Spinal cord (tissue), 10 donors: ENCODE measurements around the gene CLMN. TPM values are rescaled to one million over a fixed set of nuclear protein-coding genes. Genes with fewer than 3 reads are reported as not detected.

Experiments used
- DNase-seq, 6 donors: peaks; one replicate each; pipeline versions ENCODE4 v3.0.0 to v3.0.0-alpha.2; 2013 to 2015; ENCODE audit warnings: low spot score in 6 of 6, low read depth in 4 of 6
- H3K27ac ChIP-seq: one replicate; pipeline ENCODE4 v1.5.1; 2013; ENCODE audit warnings: low read depth, low read length, control low read depth
- H3K27me3 ChIP-seq: one replicate; pipeline ENCODE4 v1.6.1; 2013; ENCODE audit warnings: low read length; ENCODE audit not compliant: control insufficient read depth, insufficient read depth
- H3K36me3 ChIP-seq: one replicate; pipeline ENCODE4 v1.6.1; 2013; ENCODE audit warnings: low read length; ENCODE audit not compliant: control insufficient read depth, insufficient read depth
- H3K4me1 ChIP-seq: one replicate; pipeline ENCODE4 v1.6.1; 2013; ENCODE audit warnings: low read length; ENCODE audit not compliant: control insufficient read depth, insufficient read depth
- H3K4me3 ChIP-seq: one replicate; pipeline ENCODE4 v1.5.1; 2013; ENCODE audit warnings: low read depth, low read length, control low read depth
- H3K9me3 ChIP-seq: one replicate; pipeline ENCODE4 v1.6.1; 2013; ENCODE audit warnings: low read length; ENCODE audit not compliant: control insufficient read depth, insufficient read depth
- WGBS: methylation state at CpG from one replicate; pipeline ENCODE4 v1.1.5; 2013; ENCODE audit warnings: missing lambda C conversion rate; ENCODE audit not compliant: insufficient coverage; 5-methylcytosine and 5-hydroxymethylcytosine counted together
- polyA plus RNA-seq, 2 donors: library from polyadenylated mRNA; unstranded; fragments of 120-200 nt; gene quantifications; one replicate each; pipeline ENCODE4 v1.2.1, GENCODE V29; 2013; ENCODE audit not compliant: insufficient read length in 2 of 2
- total RNA-seq, 2 donors: library from RNA; depleted of rRNA in 1 of 2; stranded (reverse); fragments of 120-200 nt in 1 of 2; fragments of >200 nt in 1 of 2; gene quantifications; one replicate each; pipeline versions ENCODE4 v1.2.3 to v1.2.4, GENCODE V29; 2013 to 2014
- donor health status: healthy.

Gene CLMN
- total and polyA plus RNA-seq, 4 donors: 4.1 to 18.8 (median 8.6) TPM

GRCh38 chr14:95326987-95327386 is 7.3 kb upstream of the CLMN start:
- Histone ChIP-seq H3K27ac (no peak overlapping the region), H3K4me3 (no peak overlapping the region), H3K9me3 (peaks cover 1% of the 10 kb centered on the region), H3K36me3 (no peaks in the 10 kb centered on the region), H3K27me3 (no peaks in the 10 kb centered on the region), H3K4me1 (peaks cover 2% of the 10 kb centered on the region)
- no CpG with 5 or more reads among the region's 3 CpGs for WGBS
- DNase-seq: no peak

DNA sequence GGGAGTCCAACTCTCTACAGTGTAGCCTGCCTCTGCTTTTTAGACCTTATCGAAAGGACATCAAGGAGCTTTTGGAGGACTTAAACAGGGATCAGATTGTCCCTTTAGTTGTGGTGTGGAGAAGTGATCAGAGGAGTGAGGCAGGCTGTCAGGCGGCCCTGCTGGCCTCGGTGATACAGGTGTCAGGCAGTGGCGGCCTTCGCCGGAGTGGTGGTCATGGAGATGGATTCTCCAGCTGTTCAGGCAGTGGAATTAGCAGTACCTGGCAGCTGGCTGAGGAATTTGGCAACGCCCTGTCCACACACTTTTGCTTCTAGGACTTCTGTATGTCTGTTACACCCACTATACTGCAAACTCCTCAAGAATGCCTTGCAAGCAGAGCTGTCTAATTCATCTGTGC is 4.2 kb upstream of the CLMN start:
- Histone ChIP-seq H3K9me3 (peaks cover 1% of the 10 kb centered on the region), H3K27ac (no peak overlapping the region), H3K4me1 (peaks cover 17% of the 10 kb centered on the region), H3K36me3 (no peaks in the 10 kb centered on the region), H3K4me3 (no peak overlapping the region), H3K27me3 (peaks cover 2% of the 10 kb centered on the region)
- DNase-seq: no peak
- WGBS: 91% methylated on average over 5 of the region's 7 CpGs

DNA sequence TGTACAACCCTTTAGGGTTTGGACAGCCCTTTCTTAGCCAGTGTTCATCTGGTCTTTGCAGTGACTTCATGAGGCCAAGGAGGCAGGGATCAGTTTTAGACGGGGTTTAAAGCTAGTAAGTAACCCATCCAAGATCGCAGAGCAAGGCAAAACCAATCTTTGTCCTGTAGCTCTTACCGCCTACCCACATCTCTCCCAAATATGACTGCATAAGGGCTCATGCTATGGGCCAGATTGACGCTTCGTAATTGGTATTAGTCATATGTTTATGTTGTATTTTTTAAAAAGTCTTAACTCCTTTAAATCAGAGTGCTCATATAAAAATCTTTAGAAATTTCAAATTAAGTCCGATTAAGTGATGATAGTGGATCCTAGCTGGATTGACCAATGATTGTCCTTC is 3.7 kb upstream of the CLMN start:
- no peak overlapping the region for H3K4me3 ChIP-seq
- H3K27ac ChIP-seq: no peak overlapping the region
- peaks cover 2% of the 10 kb centered on the region for H3K27me3 ChIP-seq
- H3K36me3 ChIP-seq: no peaks in the 10 kb centered on the region
- DNase-seq: no peak
- H3K4me1 ChIP-seq: peaks cover 19% of the 10 kb centered on the region
- WGBS: 100% methylated on average over 1 of the region's 6 CpGs
- peaks cover 1% of the 10 kb centered on the region for H3K9me3 ChIP-seq

- H3K27ac ChIP-seq: no peak overlapping the region
- H3K4me1 ChIP-seq: peaks cover 19% of the 10 kb centered on the region
- no peak for DNase-seq
- no peaks in the 10 kb centered on the region for H3K36me3 ChIP-seq
- H3K9me3 ChIP-seq: peaks cover 1% of the 10 kb centered on the region
- peaks cover 2% of the 10 kb centered on the region for H3K27me3 ChIP-seq
- WGBS: no CpG with 5 or more reads among the region's 4 CpGs
- H3K4me3 ChIP-seq: no peak overlapping the region
Observed at GRCh38 chr14:95322651-95323050, 2.9 kb upstream of the CLMN start.

- Histone ChIP-seq H3K4me1 (peaks cover 21% of the 10 kb centered on the region), H3K4me3 (no peak overlapping the region), H3K27ac (no peak overlapping the region), H3K27me3 (peaks cover 2% of the 10 kb centered on the region), H3K36me3 (no peaks in the 10 kb centered on the region), H3K9me3 (peaks cover 1% of the 10 kb centered on the region)
- 93% methylated on average over 4 of the region's 5 CpGs for WGBS
- DNase-seq: no peak
Observed at GRCh38 chr14:95321693-95322455, 2.2 kb upstream of the CLMN start.

DNA sequence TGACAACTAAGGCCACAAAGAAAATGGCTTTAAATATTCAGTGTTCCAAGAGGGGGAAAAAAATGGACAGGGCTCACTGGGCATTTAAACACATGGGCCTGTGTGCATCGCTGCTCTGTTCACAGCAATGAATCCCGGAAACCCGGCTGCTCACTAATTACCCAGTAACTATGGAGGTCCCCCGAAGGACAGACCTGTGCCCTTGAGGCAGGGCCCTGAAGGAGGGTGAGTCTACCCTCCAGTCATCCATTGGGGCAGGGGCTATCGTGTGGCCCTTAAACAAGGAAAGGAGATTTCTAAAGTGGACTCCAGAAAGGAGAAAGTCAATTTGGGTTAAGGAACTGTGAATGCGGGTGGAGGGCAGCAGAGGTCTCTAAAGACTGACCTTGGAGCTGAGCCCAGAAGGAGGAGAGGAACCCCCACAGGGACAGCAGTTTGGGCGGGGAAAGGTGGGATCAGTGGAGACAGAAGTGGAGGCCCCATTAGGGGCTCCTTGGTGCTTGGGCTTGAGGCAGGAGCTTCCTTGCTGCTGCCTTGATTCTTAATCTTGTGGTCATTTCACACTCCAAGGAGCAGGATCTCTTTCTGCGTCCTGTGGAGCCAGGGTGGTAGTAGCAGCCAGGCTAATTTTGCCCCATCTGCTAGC is 1.4 kb upstream of the CLMN start:
- Histone ChIP-seq H3K9me3 (no peaks in the 10 kb centered on the region), H3K4me3 (no peak overlapping the region), H3K36me3 (no peaks in the 10 kb centered on the region), H3K27me3 (peaks cover 2% of the 10 kb centered on the region), H3K27ac (no peak overlapping the region), H3K4me1 (peaks cover 27% of the 10 kb centered on the region)
- WGBS: 83% methylated on average over 2 of the region's 8 CpGs
- no peak for DNase-seq

DNA sequence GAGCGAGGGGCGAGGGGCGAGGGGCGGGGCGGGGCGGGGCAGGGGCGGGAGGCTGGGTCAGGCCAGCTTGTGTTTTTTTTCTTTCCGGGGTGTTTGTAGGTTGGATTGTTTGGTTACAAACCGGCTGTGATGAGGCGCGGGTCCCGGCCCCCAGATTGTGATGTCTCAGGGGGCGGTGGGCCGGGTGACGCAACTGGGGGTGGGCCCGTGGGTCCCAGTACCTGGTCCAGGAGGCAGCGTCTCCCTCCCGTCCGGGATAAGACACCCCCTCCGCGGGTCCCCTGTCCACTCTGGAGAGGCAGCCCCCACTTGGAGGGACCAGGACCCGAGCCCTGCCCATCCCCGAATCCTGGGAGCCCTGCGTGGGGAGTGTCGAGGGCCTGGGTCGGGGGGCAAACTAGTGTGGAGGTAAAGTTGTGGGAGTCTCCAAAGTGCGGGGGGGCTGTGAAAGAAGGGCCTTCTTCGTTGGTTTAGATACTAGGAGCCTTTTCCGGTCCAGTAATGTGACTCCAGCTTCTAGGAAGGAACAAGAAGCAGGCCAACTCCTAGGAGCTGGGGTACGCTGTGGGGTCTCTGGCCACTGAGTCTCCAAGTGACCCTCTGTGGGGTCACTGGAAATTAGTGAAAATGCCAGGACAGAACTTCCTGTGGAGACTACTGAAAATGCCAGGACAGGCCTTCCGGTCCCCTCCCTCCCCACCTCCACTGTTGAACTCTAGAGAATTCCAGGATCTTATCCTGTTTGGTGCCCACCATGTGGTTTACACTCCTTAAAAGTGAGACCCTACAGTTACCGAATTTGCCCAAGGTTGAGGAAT is 579 bp upstream of the CLMN start:
- peak overlapping the region; percentile 58 for H3K27ac ChIP-seq
- H3K36me3 ChIP-seq: no peaks in the 10 kb centered on the region
- peak in 1 of 6 donors; percentile 39 for DNase-seq

DNA sequence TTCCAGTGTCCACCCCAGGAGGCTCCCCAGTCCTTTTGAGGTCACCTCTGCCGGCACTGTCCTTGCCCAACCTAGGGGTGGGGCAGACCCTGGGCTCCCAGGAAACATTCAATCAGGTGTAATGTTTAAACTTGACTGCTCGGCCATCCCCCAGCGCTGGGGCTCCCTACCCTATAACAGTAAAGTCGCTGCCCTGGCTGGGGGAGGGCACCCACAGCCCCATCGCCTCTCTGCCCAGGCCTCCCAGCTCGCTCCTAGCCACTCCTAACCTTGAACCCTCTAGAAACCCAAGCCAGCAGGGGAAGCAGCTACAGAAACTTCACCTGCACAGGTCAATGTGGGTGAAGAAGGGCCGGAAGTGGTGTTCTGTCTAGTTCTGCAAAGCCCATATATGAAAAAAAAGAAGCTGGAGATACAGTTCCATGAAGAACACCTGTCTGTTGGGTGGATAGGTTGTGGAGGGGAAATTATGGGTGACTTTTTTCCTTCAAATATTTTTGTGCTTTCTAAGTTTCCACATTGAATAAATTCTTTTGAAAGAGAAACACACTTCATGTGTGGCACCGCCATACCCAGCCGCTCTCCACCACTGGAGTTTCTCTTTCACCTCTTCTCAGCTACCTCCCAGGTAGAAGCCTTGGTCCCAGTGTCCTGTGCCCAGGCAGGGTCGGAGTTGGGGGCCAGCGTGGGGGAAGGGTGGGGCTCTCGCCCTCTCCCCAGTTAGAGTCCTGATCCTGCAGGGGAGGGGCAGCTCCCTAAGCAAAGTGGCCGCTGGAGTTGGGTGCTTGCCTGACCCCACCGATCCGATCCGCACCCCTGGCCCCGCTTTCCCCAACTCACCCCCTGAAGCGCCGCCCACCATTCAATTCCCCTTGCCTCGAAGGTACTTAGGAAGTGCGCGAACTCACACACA is 1.1 kb downstream of the CLMN start:
- WGBS: 30% methylated on average over 18 of the region's 22 CpGs
- DNase-seq: no peak
- Histone ChIP-seq H3K36me3 (no peaks in the 10 kb centered on the region), H3K27ac (peak overlapping the region; percentile 34), H3K9me3 (no peaks in the 10 kb centered on the region), H3K4me3 (peak overlapping the region; percentile 65), H3K27me3 (peaks cover 2% of the 10 kb centered on the region), H3K4me1 (peaks cover 41% of the 10 kb centered on the region)

More for the DNA sequence above, 579 bp upstream of the CLMN start:
- 22% methylated on average over 24 of the region's 32 CpGs for WGBS
- H3K4me3 ChIP-seq: peak overlapping the region; percentile 44
- H3K9me3 ChIP-seq: no peaks in the 10 kb centered on the region
- H3K4me1 ChIP-seq: peaks cover 29% of the 10 kb centered on the region
- H3K27me3 ChIP-seq: peaks cover 2% of the 10 kb centered on the region

DNA sequence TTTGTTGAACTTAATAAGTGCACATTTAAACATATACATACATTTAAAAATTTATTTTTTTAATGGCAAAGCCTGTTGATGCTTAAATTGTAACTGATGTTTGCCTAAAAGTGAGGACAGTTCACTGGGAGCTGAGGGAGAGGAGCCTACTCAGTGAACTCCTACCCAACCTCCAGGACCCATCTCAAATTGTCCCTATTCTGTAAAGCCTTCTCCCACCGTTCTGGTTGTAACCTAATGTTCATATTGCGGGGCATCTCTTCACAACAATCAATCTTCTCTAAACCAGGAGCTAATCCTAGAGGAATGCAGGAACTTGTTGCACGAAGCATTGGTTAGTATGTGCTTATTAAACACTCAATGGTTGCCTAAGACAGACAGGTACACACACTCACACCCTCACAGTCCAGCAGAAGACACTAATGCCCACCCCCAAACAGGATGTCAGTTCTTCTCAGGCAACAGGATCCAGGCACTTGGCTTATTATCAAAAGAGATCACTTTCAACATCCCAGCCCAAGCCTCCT is 1.8 kb downstream of the CLMN start:
- no peaks in the 10 kb centered on the region for H3K36me3 ChIP-seq
- peaks cover 41% of the 10 kb centered on the region for H3K4me1 ChIP-seq
- 100% methylated on average over 2 of the region's 3 CpGs for WGBS
- no peak for DNase-seq
- no peak overlapping the region for H3K4me3 ChIP-seq
- H3K27me3 ChIP-seq: peaks cover 2% of the 10 kb centered on the region
- H3K9me3 ChIP-seq: no peaks in the 10 kb centered on the region
- peak overlapping the region; percentile 34 for H3K27ac ChIP-seq
